Measurements from ENCODE around the gene ANKRD27.

DNA sequence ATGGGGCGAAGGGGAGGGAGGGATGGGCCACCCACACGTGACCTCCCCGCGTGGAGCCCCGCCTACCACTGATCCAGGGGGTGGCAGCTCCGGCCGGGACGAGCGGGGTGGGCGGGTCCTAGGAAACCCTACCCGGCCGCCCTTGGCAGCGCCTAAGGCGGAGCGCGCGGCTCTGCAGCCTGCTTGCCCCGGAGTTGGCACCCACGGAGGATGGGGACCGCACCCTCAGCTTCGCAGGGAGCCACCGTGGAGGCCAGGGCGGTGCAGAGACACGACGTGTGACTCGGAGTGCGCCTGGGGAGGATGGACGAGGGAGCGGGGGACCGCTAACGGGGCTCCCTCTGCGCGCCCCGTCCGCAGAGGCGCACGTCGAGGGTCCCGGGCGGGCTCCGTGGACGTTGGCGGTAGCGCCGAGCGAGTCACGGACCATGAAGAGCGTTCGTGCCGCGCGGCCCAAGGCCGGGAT, 773 bp upstream of the ANKRD27 start, which contains the start of gene RGS9BP:
- TF ChIP-seq, protein P1, sequence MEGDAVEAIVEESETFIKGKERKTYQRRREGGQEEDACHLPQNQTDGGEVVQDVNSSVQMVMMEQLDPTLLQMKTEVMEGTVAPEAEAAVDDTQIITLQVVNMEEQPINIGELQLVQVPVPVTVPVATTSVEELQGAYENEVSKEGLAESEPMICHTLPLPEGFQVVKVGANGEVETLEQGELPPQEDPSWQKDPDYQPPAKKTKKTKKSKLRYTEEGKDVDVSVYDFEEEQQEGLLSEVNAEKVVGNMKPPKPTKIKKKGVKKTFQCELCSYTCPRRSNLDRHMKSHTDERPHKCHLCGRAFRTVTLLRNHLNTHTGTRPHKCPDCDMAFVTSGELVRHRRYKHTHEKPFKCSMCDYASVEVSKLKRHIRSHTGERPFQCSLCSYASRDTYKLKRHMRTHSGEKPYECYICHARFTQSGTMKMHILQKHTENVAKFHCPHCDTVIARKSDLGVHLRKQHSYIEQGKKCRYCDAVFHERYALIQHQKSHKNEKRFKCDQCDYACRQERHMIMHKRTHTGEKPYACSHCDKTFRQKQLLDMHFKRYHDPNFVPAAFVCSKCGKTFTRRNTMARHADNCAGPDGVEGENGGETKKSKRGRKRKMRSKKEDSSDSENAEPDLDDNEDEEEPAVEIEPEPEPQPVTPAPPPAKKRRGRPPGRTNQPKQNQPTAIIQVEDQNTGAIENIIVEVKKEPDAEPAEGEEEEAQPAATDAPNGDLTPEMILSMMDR (IDR thresholded peaks at IDR 0.05; ENCODE audit: borderline replicate concordance, extremely low read depth, low read length, poor library complexity, severe bottlenecking), result no peak
- TF ChIP-seq EZH2 (IDR thresholded peaks at IDR 0.05; ENCODE audit: borderline replicate concordance, low read depth, low read length, severe bottlenecking), result no peak

Data from DND-41 (cell line).